Adipose tissue (tissue), 3 donors: ENCODE measurements around the gene DPH7. TPM values are rescaled to one million over a fixed set of nuclear protein-coding genes. Genes with fewer than 3 reads are reported as not detected.
"Not testable (repeated sequence)": the region's sequence is repeated elsewhere in the genome, so short reads cannot be mapped to it uniquely, and the experiment has no call there.

Experiments used
- H3K27ac ChIP-seq: one replicate; pipeline ENCODE4 v1.5.1; 2013; ENCODE audit warnings: low read depth, low read length
- WGBS, 3 donors: extraction: QIAGEN DNeasy Blood & Tissue Kit; methylation state at CpG; one replicate each; pipeline ENCODE4 v1.1.7; 2013; 5-methylcytosine and 5-hydroxymethylcytosine counted together
- polyA plus RNA-seq, 3 donors: library from polyadenylated mRNA; stranded (reverse); fragments of 200-250 nt; gene quantifications; one replicate each; pipeline ENCODE4 v1.2.3, GENCODE V29; 2013
- donor health status: healthy with polysubstance abuse.
- donor health status: Bipolar disorder and iron deficiency.
- donor health status: healthy.

The DPH7 gene
- polyA plus RNA-seq, 3 donors = 12.8 to 33.4 (median 19.2) TPM

GRCh38 chr9:137610944-137611343 lies 32.2 kb upstream of the DPH7 start:
- H3K27ac ChIP-seq = no peak overlapping the region
- 71 to 89% (median 75%) methylated on average over 6 of the region's 6 CpGs for whole genome bisulfite sequencing, 3 donors

GRCh38 chr9:137607141-137607857 lies 28.6 kb upstream of the DPH7 start:
- 27 to 48% (median 44%) methylated on average over 17 of the region's 17 CpGs for WGBS, 3 donors
- H3K27ac ChIP-seq = no peak overlapping the region

GRCh38 chr9:137606734-137607138 lies 28.0 kb upstream of the DPH7 start:
- 18 to 38% (median 28%) methylated on average over 12 to 13 of the region's 13 CpGs for WGBS, 3 donors
- H3K27ac ChIP-seq = no peak overlapping the region

GRCh38 chr9:137606005-137606621 lies 27.4 kb upstream of the DPH7 start:
- no peak overlapping the region for H3K27ac ChIP-seq

GRCh38 chr9:137605121-137606004 lies 26.6 kb upstream of the DPH7 start, which contains the start of gene ARRDC1:
Gene ARRDC1 (plus strand): TSS chr9:137605686. CDS start chr9:137605718, 32 bp downstream.
- no peak within 1 kb of the TSS for H3K27ac ChIP-seq
- WGBS, 3 donors = 1% methylated on average over 39 to 111 of the region's 111 CpGs

More at GRCh38 chr9:137606005-137606621, 27.4 kb upstream of the DPH7 start:
- WGBS, 3 donors = 2 to 5% (median 4%) methylated on average over 25 to 57 of the region's 57 CpGs

GRCh38 chr9:137604345-137605086 lies 25.8 kb upstream of the DPH7 start:
- H3K27ac ChIP-seq = no peak overlapping the region
- 14 to 19% (median 16%) methylated on average over 32 to 49 of the region's 49 CpGs for WGBS, 3 donors

GRCh38 chr9:137603879-137604278 lies 25.2 kb upstream of the DPH7 start:
- no peak overlapping the region for H3K27ac ChIP-seq
- 76 to 79% (median 79%) methylated on average over 13 of the region's 13 CpGs for WGBS, 3 donors

- no peak overlapping the region for H3K27ac ChIP-seq
- 8 to 19% (median 14%) methylated on average over 3 of the region's 3 CpGs for WGBS, 3 donors
Observed at GRCh38 chr9:137602661-137603060, 23.9 kb upstream of the DPH7 start.

GRCh38 chr9:137598943-137599342 lies 20.2 kb upstream of the DPH7 start:
- 77 to 82% (median 82%) methylated on average over 8 of the region's 8 CpGs for WGBS, 3 donors
- H3K27ac ChIP-seq = no peak overlapping the region

- WGBS, 3 donors = 85 to 98% (median 89%) methylated on average over 7 of the region's 7 CpGs
- not testable (repeated sequence) for H3K27ac ChIP-seq
Observed at GRCh38 chr9:137596577-137596976, 17.9 kb upstream of the DPH7 start.

- H3K27ac ChIP-seq = no peak overlapping the region
- 30 to 82% (median 78%) methylated on average over 12 of the region's 12 CpGs for WGBS, 3 donors
Observed at GRCh38 chr9:137593176-137593575, 14.5 kb upstream of the DPH7 start.

GRCh38 chr9:137592767-137593166 lies 14.0 kb upstream of the DPH7 start:
- WGBS, 3 donors = 38 to 63% (median 61%) methylated on average over 7 of the region's 7 CpGs
- no peak overlapping the region for H3K27ac ChIP-seq

GRCh38 chr9:137590469-137591383 lies 12.0 kb upstream of the DPH7 start, which contains the start of gene ZMYND19:
Gene ZMYND19 (minus strand): TSS chr9:137590512. CDS start chr9:137590263, 249 bp downstream.
- H3K27ac ChIP-seq = no peak within 1 kb of the TSS
- 0 to 1% (median 1%) methylated on average over 98 to 113 of the region's 113 CpGs for WGBS, 3 donors

GRCh38 chr9:137590123-137590468 lies 11.4 kb upstream of the DPH7 start:
- no peak overlapping the region for H3K27ac ChIP-seq
- WGBS, 3 donors = 0 to 1% (median 1%) methylated on average over 24 to 61 of the region's 61 CpGs

- WGBS, 3 donors = 8 to 9% (median 8%) methylated on average over 43 to 58 of the region's 58 CpGs
- H3K27ac ChIP-seq = no peak overlapping the region
Observed at GRCh38 chr9:137589441-137590122, 10.9 kb upstream of the DPH7 start.

- WGBS, 3 donors = 85 to 93% (median 92%) methylated on average over 6 of the region's 6 CpGs
- H3K27ac ChIP-seq = no peak overlapping the region
Observed at GRCh38 chr9:137588891-137589290, 10.2 kb upstream of the DPH7 start.

- no peak overlapping the region for H3K27ac ChIP-seq
- 88 to 89% (median 88%) methylated on average over 13 of the region's 13 CpGs for WGBS, 3 donors
Observed at GRCh38 chr9:137588311-137588710, 9.6 kb upstream of the DPH7 start.
